ENCODE results near the gene CCDC124. TPM values are rescaled to one million over a fixed set of nuclear protein-coding genes. Genes with fewer than 3 reads are reported as not detected.

CCDC124 gene
- total RNA-seq, 4 donors from 2014 or later, result 36.9 to 93.5 (median 41.4) TPM

DNA sequence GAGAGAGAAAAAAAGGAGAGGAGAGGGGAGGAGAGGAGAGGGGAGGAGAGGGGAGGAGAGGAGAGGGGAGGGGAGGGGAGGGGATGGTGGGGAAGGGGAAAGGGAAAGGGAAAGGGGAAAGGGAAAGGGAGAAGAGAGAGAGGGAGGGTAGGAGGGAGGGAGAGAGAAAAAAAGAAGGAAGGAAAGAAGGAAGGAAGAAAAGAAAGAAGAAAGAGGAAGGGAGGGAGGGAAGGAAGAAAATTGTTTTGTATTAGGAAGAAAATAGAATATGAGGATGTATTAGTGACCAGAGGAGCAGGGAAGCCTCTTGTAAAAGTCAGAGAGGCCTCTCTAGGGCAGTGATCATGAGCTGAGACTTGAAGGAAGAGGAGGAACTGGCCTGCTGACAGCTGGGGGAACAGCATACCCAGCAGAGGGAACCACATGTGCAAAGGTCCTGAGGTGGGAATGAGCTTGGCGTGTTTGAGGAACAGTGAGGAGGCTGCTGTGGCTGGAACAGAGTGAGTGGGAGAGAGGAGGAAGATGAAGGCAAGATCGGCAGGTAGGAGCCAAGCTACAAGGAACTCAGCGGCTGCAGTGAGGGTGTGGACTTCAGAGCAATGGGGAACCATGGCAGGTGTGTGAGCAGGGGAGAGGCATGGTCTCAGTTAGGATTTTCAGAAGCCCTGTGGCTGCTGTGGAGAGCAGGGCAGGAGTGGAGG is 24.5 kb downstream of the CCDC124 start:
- TF ChIP-seq POLR2AphosphoS5 (IDR thresholded peaks at IDR 0.05), result no peak
- no peak for TF ChIP-seq POLR2A (IDR thresholded peaks at IDR 0.05)
- TF ChIP-seq EP300 (IDR thresholded peaks at IDR 0.05; ENCODE audit: low read depth), result no peak
- TF ChIP-seq, protein P1, sequence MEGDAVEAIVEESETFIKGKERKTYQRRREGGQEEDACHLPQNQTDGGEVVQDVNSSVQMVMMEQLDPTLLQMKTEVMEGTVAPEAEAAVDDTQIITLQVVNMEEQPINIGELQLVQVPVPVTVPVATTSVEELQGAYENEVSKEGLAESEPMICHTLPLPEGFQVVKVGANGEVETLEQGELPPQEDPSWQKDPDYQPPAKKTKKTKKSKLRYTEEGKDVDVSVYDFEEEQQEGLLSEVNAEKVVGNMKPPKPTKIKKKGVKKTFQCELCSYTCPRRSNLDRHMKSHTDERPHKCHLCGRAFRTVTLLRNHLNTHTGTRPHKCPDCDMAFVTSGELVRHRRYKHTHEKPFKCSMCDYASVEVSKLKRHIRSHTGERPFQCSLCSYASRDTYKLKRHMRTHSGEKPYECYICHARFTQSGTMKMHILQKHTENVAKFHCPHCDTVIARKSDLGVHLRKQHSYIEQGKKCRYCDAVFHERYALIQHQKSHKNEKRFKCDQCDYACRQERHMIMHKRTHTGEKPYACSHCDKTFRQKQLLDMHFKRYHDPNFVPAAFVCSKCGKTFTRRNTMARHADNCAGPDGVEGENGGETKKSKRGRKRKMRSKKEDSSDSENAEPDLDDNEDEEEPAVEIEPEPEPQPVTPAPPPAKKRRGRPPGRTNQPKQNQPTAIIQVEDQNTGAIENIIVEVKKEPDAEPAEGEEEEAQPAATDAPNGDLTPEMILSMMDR (IDR thresholded peaks at IDR 0.05), result no peak
- intact Hi-C loops (cut with DNase I; ENCODE audit: low total_unique reads), result no loop called here
- 63 to 70% methylated on average over 1 to 3 of the region's 3 CpGs for WGBS, 2 donors (ENCODE audit: low coverage in 1 of 2)

DNA sequence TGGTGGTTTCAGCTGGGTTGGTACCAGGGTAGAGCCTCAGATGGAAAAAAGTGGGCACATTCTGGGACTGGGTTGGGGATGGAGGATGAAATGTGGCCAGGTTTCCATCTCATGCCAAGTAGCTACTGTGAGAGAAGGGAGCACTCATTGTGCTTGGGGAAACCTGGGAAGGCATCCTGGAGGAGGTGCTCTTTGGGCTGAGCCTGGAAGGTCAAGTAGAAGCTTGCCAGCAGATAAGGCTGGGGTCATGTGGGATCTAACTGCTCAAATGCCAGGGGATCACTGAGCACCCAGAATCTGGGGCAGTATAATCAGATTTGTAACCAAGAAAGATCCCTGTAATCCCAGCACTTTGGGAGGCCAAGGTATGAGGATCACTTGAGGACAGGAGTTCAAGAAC is 25.1 kb downstream of the CCDC124 start:
- H3K9me3 ChIP-seq, result no peaks in the 10 kb centered on the region
- H3K27me3 ChIP-seq, result peaks cover 51% of the 10 kb centered on the region
- intact Hi-C loops (cut with DNase I; ENCODE audit: low total_unique reads), result no loop called here
- no peak overlapping the region for H3K4me3 ChIP-seq
- in situ Hi-C loops (cut with MboI; ENCODE audit: low pct_ligation_motif_present in 1 of 4, low pct_unique_long_range_greater_than_20kb in 1 of 4, low sequenced_read_pairs in 3 of 4), result no loop called here
- DNase-seq, result no peak
- no peaks in the 10 kb centered on the region for H3K36me3 ChIP-seq
- no peak for TF ChIP-seq POLR2A (IDR thresholded peaks at IDR 0.05)
- no peak for TF ChIP-seq POLR2AphosphoS5 (IDR thresholded peaks at IDR 0.05)
- TF ChIP-seq, protein P1 (IDR thresholded peaks at IDR 0.05), result no peak
- TF ChIP-seq EP300 (IDR thresholded peaks at IDR 0.05; ENCODE audit: low read depth), result no peak
- H3K27ac ChIP-seq, result no peak overlapping the region
- peaks cover 0 to under 1% (median 0%) of the 10 kb centered on the region in 4 donors for H3K4me1 ChIP-seq

More for the DNA sequence above, 24.5 kb downstream of the CCDC124 start:
- no peak for DNase-seq
- Histone ChIP-seq H3K36me3 (no peaks in the 10 kb centered on the region), H3K27ac (no peak overlapping the region), H3K4me3 (no peak overlapping the region), H3K4me1 (peaks cover 0 to 6% (median 4%) of the 10 kb centered on the region in 4 donors), H3K27me3 (peaks cover 57% of the 10 kb centered on the region), H3K9me3 (no peaks in the 10 kb centered on the region)
- in situ Hi-C loops (cut with MboI; ENCODE audit: low pct_ligation_motif_present in 1 of 4, low pct_unique_long_range_greater_than_20kb in 1 of 4, low sequenced_read_pairs in 3 of 4), result no loop called here

DNA sequence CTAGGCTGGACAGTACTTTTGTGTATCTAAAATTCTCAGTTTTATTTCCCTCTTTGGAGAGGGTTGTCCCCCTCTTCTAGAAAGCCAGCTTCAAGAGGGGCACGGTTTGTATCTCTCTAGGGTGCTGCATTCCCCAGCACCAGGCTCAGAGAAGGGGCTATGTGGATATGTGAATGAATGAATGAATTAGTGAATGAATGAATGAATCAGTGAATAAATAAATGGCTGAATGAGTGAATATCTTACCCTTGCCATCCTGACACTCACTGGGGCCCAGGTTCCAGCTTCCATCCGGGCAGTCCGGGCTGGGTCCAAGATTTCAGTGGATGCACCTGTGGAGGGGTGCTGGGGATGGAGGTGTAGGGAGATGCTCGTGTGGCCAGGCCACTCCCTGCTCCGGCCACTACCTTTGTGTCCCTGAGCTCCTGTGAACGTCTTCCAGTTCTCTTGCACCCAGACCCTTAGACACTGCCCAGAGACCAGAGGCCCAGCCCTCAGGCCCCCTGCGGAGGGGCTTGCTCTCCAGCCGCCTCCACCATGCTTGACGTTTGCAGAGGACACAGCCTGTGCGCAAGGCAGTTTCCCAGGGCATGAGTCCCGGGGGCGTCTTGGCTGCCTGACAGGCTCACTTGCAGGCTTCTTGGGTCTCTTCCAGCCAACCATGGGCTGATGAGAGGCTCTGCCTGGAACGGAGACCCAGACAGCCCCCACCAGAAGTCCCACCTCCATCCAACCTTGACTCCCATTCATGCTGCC is 31.3 kb downstream of the CCDC124 start:
- WGBS, 2 donors (ENCODE audit: low coverage in 1 of 2), result 65% methylated on average over 13 of the region's 13 CpGs; no CpG with 5 or more reads in 1 of the 2 donors

More for the DNA sequence above, 31.3 kb downstream of the CCDC124 start:
- Histone ChIP-seq H3K9me3 (no peaks in the 10 kb centered on the region), H3K4me3 (no peak overlapping the region), H3K4me1 (no peaks in the 10 kb centered on the region), H3K27ac (no peak overlapping the region), H3K36me3 (no peaks in the 10 kb centered on the region), H3K27me3 (peaks cover 53% of the 10 kb centered on the region)
- in situ Hi-C loops (cut with MboI; ENCODE audit: low pct_ligation_motif_present in 1 of 4, low pct_unique_long_range_greater_than_20kb in 1 of 4, low sequenced_read_pairs in 3 of 4) (no loop called here), intact Hi-C loops (cut with DNase I; ENCODE audit: low total_unique reads) (no loop called here)
- no peak for DNase-seq
- no peak for TF ChIP-seq POLR2AphosphoS5 (IDR thresholded peaks at IDR 0.05)
- no peak for TF ChIP-seq EP300 (IDR thresholded peaks at IDR 0.05; ENCODE audit: low read depth)
- TF ChIP-seq, protein P1 (IDR thresholded peaks at IDR 0.05), result no peak
- TF ChIP-seq POLR2A (IDR thresholded peaks at IDR 0.05), result no peak

All from transverse colon (tissue), 4 donors.